HepG2 (cell line): ENCODE data around the gene ACP1. TPM values are rescaled to one million over a fixed set of nuclear protein-coding genes. Genes with fewer than 3 reads are reported as not detected.
A peak's percentile ranks its signal among the peaks of the same experiment; 100 is the strongest.

Source experiments
- IRF2 ChIP-seq: IDR thresholded peaks from 2 replicates; pipeline ENCODE4 v1.6.1; 2018; ENCODE audit warnings: missing genetic modification reagents, missing compliant biosample characterization
- NCOR1 ChIP-seq: fragments of 200-600 bp; sonication (generic); IDR thresholded peaks from 2 replicates; pipeline ENCODE4 v1.7.0; 2017; ENCODE audit warnings: antibody characterized with exemption, low read length, borderline replicate concordance
- RFX3 ChIP-seq: IDR thresholded peaks from 2 replicates; pipeline ENCODE4 v1.6.1; 2016; ENCODE audit warnings: missing biosample characterization, missing genetic modification reagents
- RXRB ChIP-seq: IDR thresholded peaks from 2 replicates; pipeline ENCODE4 v1.6.1; 2016; ENCODE audit warnings: borderline replicate concordance, missing genetic modification reagents, missing compliant biosample characterization
- ZC3H4 ChIP-seq: sonication (generic); formaldehyde crosslinking; IDR thresholded peaks from 2 replicates; pipeline ENCODE4 v1.4.0; 2020; ENCODE audit warnings: missing genetic modification reagents, borderline replicate concordance
- ZFP91 ChIP-seq: sonication (generic); formaldehyde crosslinking; IDR thresholded peaks from 2 replicates; pipeline ENCODE4 v1.9.0; 2022; ENCODE audit warnings: missing genetic modification reagents, mild to moderate bottlenecking, borderline replicate concordance
- ZNF207 ChIP-seq: fragments of 450-650 bp; IDR thresholded peaks from 2 replicates; pipeline ENCODE4 v1.6.1; 2016; ENCODE audit warnings: antibody characterized with exemption, borderline replicate concordance
- ZNF263 ChIP-seq: sonication (generic); formaldehyde crosslinking; IDR thresholded peaks from 2 replicates; pipeline ENCODE4 v1.4.0; 2020; ENCODE audit warnings: missing genetic modification reagents
- ZNF670 ChIP-seq: sonication (generic); formaldehyde crosslinking; IDR thresholded peaks from 2 replicates; pipeline ENCODE4 v1.8.0; 2022; ENCODE audit warnings: mild to moderate bottlenecking, missing genetic modification reagents, borderline replicate concordance
- polyA plus RNA-seq, 8 experiments: library from polyadenylated mRNA; depleted of rRNA in 3 of 8; stranded (reverse) in 7 of 8; unstranded in 1 of 8; fragments of >200 nt; fragmentation: Illumina TruSeq in 4 of 8; extraction: Trizol in 4 of 8; gene quantifications; 2 replicates each; pipeline versions ENCODE4 v1.2.1 to v1.2.3, GENCODE V29; 2011 to 2016; ENCODE audit warnings: low read depth in 4 of 8, missing spikeins in 1 of 8, mixed read lengths in 1 of 8; ENCODE audit not compliant: insufficient read depth in 1 of 8
- total RNA-seq, 5 experiments: library from RNA; depleted of rRNA; stranded (reverse); fragments of >200 nt; fragmentation: Illumina TruSeq; extraction: Trizol; gene quantifications; 2 replicates each; pipeline ENCODE4 v1.2.3, GENCODE V29; 2016; ENCODE audit warnings: low read depth in 1 of 5
- TF ChIP-seq, protein P1 (sequence below): sonication (generic); formaldehyde crosslinking; conservative IDR thresholded peaks from 2 replicates; pipeline ENCODE4 v1.8.0; 2022; ENCODE audit warnings: mild to moderate bottlenecking, moderate library complexity, missing genetic modification reagents
- TF ChIP-seq, protein P2 (sequence below): IDR thresholded peaks from 2 replicates; pipeline ENCODE4 v1.6.1; 2016

Gene ACP1
- total and polyA plus RNA-seq, 2 of the 13 experiments (the other 11 are each of a cell fraction or from before 2014, with no cell fraction given): 246 to 348 TPM

DNA sequence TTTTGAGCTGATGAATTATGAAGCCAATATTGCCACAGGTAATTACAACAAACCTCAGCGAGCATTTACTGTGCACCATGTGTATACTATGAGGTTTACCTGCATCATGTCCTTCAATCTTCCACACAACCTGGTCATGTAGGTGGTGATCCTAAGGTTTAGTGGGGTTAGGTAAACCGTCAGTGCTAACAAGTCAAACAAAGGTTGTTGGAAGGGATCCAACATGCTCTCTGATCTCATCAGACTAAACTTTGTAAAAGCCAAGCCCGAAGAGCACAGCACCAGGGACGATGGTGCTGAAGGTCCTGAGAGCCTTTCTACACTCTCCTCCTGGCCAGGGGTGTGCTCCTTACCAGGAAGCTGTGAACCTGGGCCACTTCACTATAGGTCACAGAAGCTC, 30.3 kb upstream of the ACP1 start (continued):
- TF ChIP-seq, protein P1, sequence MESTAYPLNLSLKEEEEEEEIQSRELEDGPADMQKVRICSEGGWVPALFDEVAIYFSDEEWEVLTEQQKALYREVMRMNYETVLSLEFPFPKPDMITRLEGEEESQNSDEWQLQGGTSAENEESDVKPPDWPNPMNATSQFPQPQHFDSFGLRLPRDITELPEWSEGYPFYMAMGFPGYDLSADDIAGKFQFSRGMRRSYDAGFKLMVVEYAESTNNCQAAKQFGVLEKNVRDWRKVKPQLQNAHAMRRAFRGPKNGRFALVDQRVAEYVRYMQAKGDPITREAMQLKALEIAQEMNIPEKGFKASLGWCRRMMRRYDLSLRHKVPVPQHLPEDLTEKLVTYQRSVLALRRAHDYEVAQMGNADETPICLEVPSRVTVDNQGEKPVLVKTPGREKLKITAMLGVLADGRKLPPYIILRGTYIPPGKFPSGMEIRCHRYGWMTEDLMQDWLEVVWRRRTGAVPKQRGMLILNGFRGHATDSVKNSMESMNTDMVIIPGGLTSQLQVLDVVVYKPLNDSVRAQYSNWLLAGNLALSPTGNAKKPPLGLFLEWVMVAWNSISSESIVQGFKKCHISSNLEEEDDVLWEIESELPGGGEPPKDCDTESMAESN (CRISPR knock-in tag): no peak
- TF ChIP-seq ZNF207: no peak
- 0 out of 2 replicates have a peak, but pooled peaks have one; percentile 28 for TF ChIP-seq IRF2
- peak; percentile 94 for TF ChIP-seq ZNF263 (CRISPR knock-in tag)
- 0 out of 2 replicates have a peak, but pooled peaks have one; percentile 34 for TF ChIP-seq ZNF670
- TF ChIP-seq, protein P2, sequence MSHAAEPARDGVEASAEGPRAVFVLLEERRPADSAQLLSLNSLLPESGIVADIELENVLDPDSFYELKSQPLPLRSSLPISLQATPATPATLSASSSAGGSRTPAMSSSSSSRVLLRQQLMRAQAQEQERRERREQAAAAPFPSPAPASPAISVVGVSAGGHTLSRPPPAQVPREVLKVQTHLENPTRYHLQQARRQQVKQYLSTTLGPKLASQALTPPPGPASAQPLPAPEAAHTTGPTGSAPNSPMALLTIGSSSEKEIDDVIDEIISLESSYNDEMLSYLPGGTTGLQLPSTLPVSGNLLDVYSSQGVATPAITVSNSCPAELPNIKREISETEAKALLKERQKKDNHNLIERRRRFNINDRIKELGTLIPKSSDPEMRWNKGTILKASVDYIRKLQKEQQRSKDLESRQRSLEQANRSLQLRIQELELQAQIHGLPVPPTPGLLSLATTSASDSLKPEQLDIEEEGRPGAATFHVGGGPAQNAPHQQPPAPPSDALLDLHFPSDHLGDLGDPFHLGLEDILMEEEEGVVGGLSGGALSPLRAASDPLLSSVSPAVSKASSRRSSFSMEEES (CRISPR knock-in tag): 0 out of 2 replicates have a peak, but pooled peaks have one; percentile 42
- no peak for TF ChIP-seq NCOR1
- TF ChIP-seq RXRB (CRISPR knock-in tag): 0 out of 2 replicates have a peak, but pooled peaks have one; percentile 28
- TF ChIP-seq ZC3H4 (CRISPR knock-in tag): no peak
- no peak for TF ChIP-seq ZFP91 (CRISPR knock-in tag)
- no peak for TF ChIP-seq RFX3 (CRISPR knock-in tag)
